Stimulated activated CD8-positive, alpha-beta memory T cell treated with anti-CD3 and anti-CD28 coated beads, Interleukin-4, amount 100 ng/mL, for 1 hour (primary cell): Measurements from ENCODE around the gene SULT1C2.
"Not testable (repeated sequence)": the region's sequence is repeated elsewhere in the genome, so short reads cannot be mapped to it uniquely, and the experiment has no call there.

ENCODE experiments used
- DNase-seq, 2 donors: peaks; one replicate each; pipeline ENCODE4 v3.0.0-alpha.2; 2020; ENCODE audit warnings: low read depth in 2 of 2, low spot score in 1 of 2

Gene SULT1C2

DNA sequence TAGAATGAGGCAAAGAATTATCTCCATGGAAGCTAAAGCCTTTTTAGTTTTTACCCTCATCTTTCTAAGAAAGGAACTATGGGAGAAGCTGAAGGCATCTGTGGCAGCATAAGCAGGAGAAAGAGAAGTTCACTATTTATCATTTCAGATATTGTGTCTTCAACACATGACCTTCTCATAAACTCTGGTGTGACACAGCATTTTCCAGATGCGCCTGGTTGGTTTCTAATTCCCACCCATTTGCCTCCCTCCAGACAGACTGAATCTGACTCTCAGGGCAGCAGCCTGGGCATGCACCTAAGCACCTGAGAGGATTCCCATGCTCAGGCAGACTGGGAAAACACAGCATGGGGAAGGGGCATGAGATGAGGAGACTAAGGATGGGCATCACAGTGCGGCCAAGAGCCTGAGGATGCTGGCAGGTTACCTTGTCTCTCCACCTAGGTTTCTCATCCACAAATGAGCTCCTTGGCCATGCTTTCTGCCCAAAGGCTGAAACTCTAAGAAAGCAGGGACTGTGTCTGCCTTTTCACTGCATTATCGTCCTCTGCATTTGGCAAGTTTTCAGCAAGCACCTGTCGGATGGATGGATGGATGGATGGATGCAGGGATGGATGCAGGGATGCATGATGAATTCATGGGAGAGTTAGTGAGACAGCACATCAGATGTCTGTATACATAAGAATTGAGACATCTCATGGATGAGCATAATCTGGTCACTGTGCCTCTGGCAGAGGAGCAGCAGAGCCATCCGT, 60.3 kb downstream of the SULT1C2 start:
- DNase-seq, result no peak

DNA sequence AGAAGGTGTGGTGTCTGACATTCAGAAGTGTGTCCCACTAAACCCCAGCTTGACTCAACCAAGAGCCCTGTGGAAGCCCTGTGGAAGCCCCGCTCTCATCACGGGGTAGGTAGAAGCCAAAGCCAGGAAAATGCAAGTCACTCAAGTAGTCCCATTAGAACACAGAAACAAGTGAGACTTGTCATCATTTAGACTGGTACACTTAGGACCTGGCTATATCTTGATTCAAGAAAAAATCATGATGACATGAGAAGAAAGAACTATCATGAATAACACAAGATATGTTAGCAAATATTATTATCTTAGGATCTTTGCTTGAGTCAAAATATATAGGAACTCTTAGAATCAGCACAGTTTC, 60.9 kb downstream of the SULT1C2 start:
- no peak for DNase-seq

DNA sequence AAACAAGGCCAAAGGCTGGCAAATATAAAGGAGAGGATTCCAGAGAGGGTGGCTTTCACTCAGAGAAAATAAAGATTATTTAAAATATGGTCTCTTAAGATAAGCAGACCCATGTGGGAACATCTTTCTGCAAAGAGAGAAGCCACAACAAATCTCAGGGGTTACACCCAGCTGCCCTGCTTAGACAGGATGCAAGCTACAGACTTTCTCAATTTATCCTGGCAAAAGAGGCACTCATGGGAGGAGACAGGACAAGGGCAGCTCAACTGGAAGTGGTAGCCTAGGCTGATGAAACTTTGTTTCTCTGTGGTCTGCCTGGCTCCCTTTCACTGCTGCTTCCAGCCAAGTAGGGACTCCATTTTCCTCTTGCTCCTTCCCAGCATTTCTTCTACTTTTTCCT, 63.2 kb downstream of the SULT1C2 start:
- DNase-seq, result no peak

DNA sequence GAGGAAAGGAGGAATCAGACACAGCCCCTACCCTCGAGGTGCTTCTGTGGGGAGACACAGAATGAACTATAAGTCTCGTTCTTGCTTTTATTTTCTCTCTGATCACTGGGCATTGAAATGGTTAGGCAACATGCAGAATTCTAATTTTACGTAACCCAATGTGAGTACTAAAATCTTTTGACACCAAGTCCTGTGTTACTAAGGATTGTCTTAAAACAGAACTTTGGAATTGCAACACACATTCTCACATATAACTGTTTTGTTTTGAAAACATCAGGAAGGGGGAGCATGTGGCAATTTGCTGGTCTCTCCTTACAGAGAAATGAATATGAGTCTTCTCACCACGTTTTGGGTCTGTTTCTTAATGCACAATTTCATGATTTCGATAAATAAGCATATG, 65.4 kb downstream of the SULT1C2 start:
- DNase-seq, result no peak

DNA sequence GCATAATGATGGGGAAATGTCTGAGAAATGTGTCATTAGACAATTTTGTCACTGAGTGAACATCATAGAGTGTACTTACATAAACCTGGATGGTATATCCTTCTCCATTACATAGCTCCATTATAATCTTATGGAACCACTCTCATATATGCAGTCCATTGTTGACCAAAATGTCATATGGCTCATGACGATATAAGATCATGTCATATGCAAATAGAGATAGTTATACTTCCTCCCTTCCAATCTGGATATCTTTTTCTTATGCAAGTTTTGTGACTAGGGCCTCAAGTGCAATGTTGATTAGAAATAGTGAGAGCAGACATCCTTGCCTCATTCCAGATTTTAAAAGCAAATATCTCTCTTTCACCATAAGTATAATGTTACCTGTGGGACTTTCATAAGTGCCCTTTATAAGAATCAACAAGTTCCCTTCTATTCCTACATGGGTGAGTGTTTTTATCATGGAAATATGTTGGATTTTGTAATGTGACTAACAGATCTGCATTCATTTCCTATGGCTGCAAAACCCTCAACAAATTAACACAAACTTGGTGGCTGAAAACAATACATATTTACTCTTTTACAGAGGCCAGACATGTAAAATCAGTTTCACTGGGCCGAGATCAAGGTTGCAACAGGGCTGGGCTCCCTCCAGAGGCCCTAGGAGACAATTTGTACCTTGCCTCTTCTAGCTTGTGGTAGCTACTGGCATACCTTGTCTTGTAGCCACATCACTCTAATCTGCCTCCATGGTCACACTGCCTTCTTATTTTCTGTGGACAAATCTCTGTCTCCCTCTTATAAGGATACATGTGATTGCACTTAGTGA, 67.4 kb downstream of the SULT1C2 start:
- DNase-seq, result no peak

DNA sequence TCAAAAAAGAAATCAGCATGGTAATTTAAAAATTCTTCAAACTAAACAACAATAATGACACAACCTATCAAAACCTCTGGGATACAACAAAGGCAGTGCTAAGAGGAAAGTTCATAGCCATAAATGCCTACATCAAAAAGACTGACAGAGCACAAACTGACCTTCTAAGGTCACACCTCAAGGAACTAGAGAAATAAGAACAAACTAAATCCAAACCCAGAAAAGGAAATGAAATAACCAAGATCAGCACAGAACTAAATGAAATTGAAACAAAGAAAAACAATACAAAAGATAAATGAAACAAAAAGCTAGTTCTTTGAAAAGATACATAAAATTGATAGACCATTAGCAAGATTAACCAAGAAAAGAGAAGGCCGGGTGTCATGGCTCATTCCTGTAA, 70.6 kb downstream of the SULT1C2 start:
- DNase-seq, result not testable (repeated sequence)
